Urothelium cell line (cell line): ENCODE data around the gene CAPZB.

Source experiments
- DNase-seq: peaks from one replicate; pipeline ENCODE4 v3.0.0; 2011; ENCODE audit warnings: low spot score, mixed read lengths
- FAIRE-seq: peaks from 2 replicates; lab custom pipeline; 2011; peaks lifted over from hg19 to GRCh38; lab: Jason Lieb, UNC

The CAPZB gene

GRCh38 chr1:19472174-19472573 is 13.2 kb downstream of the CAPZB start:
- DNase-seq (no peak), FAIRE-seq (no peak)

GRCh38 chr1:19469004-19469403 is 16.3 kb downstream of the CAPZB start:
- no peak for DNase-seq
- no peak for FAIRE-seq

- no peak for DNase-seq
- FAIRE-seq: no peak
These were observed 16.9 kb downstream of the CAPZB start for GRCh38 chr1:19468397-19468956.

- DNase-seq (no peak), FAIRE-seq (no peak)
These were observed 17.8 kb downstream of the CAPZB start for GRCh38 chr1:19467199-19468187.

- FAIRE-seq (no peak), DNase-seq (no peak)
These were observed 19.2 kb downstream of the CAPZB start for GRCh38 chr1:19466112-19466561.

GRCh38 chr1:19465650-19466049 is 19.7 kb downstream of the CAPZB start:
- DNase-seq (no peak), FAIRE-seq (no peak)

- FAIRE-seq (no peak), DNase-seq (no peak)
These were observed 20.2 kb downstream of the CAPZB start for GRCh38 chr1:19465123-19465522.

- DNase-seq: no peak
- FAIRE-seq: no peak
These were observed 20.6 kb downstream of the CAPZB start for GRCh38 chr1:19464696-19465095.

GRCh38 chr1:19463504-19463803 is 21.9 kb downstream of the CAPZB start:
- FAIRE-seq (no peak), DNase-seq (no peak)

GRCh38 chr1:19462781-19463503 is 22.4 kb downstream of the CAPZB start:
- DNase-seq (no peak), FAIRE-seq (no peak)

- no peak for FAIRE-seq
- no peak for DNase-seq
These were observed 24.2 kb downstream of the CAPZB start for GRCh38 chr1:19461220-19461554.

GRCh38 chr1:19460535-19461219 is 24.7 kb downstream of the CAPZB start:
- DNase-seq (no peak), FAIRE-seq (no peak)

- FAIRE-seq: no peak
These were observed 26.4 kb downstream of the CAPZB start for GRCh38 chr1:19458815-19459417.

GRCh38 chr1:19457607-19458006 is 27.7 kb downstream of the CAPZB start:
- no peak for FAIRE-seq
- no peak for DNase-seq

More at GRCh38 chr1:19458815-19459417, 26.4 kb downstream of the CAPZB start:
- no peak for DNase-seq

- FAIRE-seq (no peak), DNase-seq (no peak)
These were observed 28.3 kb downstream of the CAPZB start for GRCh38 chr1:19456968-19457441.

GRCh38 chr1:19455353-19455752 is 30.0 kb downstream of the CAPZB start:
- FAIRE-seq (no peak), DNase-seq (no peak)

GRCh38 chr1:19454265-19455146 is 30.8 kb downstream of the CAPZB start:
- DNase-seq (no peak), FAIRE-seq (no peak)

- FAIRE-seq: no peak
- no peak for DNase-seq
These were observed 31.6 kb downstream of the CAPZB start for GRCh38 chr1:19453741-19454201.

GRCh38 chr1:19452221-19452663 is 33.1 kb downstream of the CAPZB start:
- DNase-seq: no peak
- no peak for FAIRE-seq
